ENCODE data around the gene ARID1B. TPM values are rescaled to one million over a fixed set of nuclear protein-coding genes. Genes with fewer than 3 reads are reported as not detected.

The ARID1B gene
- total RNA-seq, 1 experiment from 2014 or later, result 60.3 TPM

DNA sequence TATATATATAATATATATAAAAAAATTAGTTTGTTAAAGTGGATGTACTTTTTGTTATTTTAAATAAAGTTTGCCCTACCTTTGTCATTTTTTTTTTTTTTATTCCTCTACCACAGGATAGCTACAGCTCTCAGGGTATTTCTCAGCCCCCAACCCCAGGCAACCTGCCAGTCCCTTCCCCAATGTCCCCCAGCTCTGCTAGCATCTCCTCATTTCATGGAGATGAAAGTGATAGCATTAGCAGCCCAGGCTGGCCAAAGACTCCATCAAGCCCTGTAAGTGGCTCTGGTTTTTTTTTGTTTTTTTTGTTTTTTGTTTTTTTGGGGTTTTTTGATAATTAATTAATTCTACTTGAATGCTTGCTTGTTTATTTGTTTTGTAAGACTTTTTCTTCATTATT is 397.6 kb downstream of the ARID1B start:
- H3K36me3 Mint-ChIP-seq, result no peaks in the 10 kb centered on the region
- no peaks in the 10 kb centered on the region for H3K27me3 Mint-ChIP-seq (ENCODE audit: low read depth)
- no peaks in the 10 kb centered on the region for H3K9me3 Mint-ChIP-seq
- DNase-seq (ENCODE audit: low spot score) (no peak), ATAC-seq (no peak)
- TF ChIP-seq ZNF263 (CRISPR knock-in tag; IDR thresholded peaks at IDR 0.05; ENCODE audit: low read depth) (no peak), ESRRA (CRISPR knock-in tag; IDR thresholded peaks at IDR 0.05; ENCODE audit: borderline replicate concordance) (no peak), TEAD4 (CRISPR knock-in tag; IDR thresholded peaks at IDR 0.05) (no peak), ZNF317 (CRISPR knock-in tag; IDR thresholded peaks at IDR 0.05; ENCODE audit: borderline replicate concordance, low read depth) (no peak), ZBTB21 (CRISPR knock-in tag; IDR thresholded peaks at IDR 0.05; ENCODE audit: borderline replicate concordance) (no peak), GTF2I (CRISPR knock-in tag; conservative IDR thresholded peaks at IDR 0.05) (no peak), RELA (CRISPR knock-in tag; IDR thresholded peaks at IDR 0.05; ENCODE audit: borderline replicate concordance) (no peak), NR2C2 (CRISPR knock-in tag; IDR thresholded peaks at IDR 0.05) (no peak), CBFB (CRISPR knock-in tag; IDR thresholded peaks at IDR 0.05; ENCODE audit: low read depth) (no peak)
- TF ChIP-seq, protein P1, sequence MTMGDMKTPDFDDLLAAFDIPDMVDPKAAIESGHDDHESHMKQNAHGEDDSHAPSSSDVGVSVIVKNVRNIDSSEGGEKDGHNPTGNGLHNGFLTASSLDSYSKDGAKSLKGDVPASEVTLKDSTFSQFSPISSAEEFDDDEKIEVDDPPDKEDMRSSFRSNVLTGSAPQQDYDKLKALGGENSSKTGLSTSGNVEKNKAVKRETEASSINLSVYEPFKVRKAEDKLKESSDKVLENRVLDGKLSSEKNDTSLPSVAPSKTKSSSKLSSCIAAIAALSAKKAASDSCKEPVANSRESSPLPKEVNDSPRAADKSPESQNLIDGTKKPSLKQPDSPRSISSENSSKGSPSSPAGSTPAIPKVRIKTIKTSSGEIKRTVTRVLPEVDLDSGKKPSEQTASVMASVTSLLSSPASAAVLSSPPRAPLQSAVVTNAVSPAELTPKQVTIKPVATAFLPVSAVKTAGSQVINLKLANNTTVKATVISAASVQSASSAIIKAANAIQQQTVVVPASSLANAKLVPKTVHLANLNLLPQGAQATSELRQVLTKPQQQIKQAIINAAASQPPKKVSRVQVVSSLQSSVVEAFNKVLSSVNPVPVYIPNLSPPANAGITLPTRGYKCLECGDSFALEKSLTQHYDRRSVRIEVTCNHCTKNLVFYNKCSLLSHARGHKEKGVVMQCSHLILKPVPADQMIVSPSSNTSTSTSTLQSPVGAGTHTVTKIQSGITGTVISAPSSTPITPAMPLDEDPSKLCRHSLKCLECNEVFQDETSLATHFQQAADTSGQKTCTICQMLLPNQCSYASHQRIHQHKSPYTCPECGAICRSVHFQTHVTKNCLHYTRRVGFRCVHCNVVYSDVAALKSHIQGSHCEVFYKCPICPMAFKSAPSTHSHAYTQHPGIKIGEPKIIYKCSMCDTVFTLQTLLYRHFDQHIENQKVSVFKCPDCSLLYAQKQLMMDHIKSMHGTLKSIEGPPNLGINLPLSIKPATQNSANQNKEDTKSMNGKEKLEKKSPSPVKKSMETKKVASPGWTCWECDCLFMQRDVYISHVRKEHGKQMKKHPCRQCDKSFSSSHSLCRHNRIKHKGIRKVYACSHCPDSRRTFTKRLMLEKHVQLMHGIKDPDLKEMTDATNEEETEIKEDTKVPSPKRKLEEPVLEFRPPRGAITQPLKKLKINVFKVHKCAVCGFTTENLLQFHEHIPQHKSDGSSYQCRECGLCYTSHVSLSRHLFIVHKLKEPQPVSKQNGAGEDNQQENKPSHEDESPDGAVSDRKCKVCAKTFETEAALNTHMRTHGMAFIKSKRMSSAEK (CRISPR knock-in tag; IDR thresholded peaks at IDR 0.05; ENCODE audit: borderline replicate concordance), result no peak
- TF ChIP-seq, protein P2, sequence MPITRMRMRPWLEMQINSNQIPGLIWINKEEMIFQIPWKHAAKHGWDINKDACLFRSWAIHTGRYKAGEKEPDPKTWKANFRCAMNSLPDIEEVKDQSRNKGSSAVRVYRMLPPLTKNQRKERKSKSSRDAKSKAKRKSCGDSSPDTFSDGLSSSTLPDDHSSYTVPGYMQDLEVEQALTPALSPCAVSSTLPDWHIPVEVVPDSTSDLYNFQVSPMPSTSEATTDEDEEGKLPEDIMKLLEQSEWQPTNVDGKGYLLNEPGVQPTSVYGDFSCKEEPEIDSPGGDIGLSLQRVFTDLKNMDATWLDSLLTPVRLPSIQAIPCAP (CRISPR knock-in tag; IDR thresholded peaks at IDR 0.05), result no peak
- TF ChIP-seq, protein P3, sequence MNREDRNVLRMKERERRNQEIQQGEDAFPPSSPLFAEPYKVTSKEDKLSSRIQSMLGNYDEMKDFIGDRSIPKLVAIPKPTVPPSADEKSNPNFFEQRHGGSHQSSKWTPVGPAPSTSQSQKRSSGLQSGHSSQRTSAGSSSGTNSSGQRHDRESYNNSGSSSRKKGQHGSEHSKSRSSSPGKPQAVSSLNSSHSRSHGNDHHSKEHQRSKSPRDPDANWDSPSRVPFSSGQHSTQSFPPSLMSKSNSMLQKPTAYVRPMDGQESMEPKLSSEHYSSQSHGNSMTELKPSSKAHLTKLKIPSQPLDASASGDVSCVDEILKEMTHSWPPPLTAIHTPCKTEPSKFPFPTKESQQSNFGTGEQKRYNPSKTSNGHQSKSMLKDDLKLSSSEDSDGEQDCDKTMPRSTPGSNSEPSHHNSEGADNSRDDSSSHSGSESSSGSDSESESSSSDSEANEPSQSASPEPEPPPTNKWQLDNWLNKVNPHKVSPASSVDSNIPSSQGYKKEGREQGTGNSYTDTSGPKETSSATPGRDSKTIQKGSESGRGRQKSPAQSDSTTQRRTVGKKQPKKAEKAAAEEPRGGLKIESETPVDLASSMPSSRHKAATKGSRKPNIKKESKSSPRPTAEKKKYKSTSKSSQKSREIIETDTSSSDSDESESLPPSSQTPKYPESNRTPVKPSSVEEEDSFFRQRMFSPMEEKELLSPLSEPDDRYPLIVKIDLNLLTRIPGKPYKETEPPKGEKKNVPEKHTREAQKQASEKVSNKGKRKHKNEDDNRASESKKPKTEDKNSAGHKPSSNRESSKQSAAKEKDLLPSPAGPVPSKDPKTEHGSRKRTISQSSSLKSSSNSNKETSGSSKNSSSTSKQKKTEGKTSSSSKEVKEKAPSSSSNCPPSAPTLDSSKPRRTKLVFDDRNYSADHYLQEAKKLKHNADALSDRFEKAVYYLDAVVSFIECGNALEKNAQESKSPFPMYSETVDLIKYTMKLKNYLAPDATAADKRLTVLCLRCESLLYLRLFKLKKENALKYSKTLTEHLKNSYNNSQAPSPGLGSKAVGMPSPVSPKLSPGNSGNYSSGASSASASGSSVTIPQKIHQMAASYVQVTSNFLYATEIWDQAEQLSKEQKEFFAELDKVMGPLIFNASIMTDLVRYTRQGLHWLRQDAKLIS (CRISPR knock-in tag; IDR thresholded peaks at IDR 0.05; ENCODE audit: borderline replicate concordance), result no peak
- TF ChIP-seq, protein P4, sequence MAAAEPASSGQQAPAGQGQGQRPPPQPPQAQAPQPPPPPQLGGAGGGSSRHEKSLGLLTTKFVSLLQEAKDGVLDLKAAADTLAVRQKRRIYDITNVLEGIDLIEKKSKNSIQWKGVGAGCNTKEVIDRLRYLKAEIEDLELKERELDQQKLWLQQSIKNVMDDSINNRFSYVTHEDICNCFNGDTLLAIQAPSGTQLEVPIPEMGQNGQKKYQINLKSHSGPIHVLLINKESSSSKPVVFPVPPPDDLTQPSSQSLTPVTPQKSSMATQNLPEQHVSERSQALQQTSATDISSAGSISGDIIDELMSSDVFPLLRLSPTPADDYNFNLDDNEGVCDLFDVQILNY (CRISPR knock-in tag; IDR thresholded peaks at IDR 0.05), result no peak
- TF ChIP-seq, protein P5, sequence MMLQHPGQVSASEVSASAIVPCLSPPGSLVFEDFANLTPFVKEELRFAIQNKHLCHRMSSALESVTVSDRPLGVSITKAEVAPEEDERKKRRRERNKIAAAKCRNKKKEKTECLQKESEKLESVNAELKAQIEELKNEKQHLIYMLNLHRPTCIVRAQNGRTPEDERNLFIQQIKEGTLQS (CRISPR knock-in tag; conservative IDR thresholded peaks at IDR 0.05), result no peak
- peaks cover 21% of the 10 kb centered on the region for H3K4me1 Mint-ChIP-seq
- H3K4me3 Mint-ChIP-seq, result no peak overlapping the region
- POLR2A ChIA-PET, result no interaction called here
- CTCF ChIA-PET, result interaction anchor here (1.2 kb wide), 1 partner anchor 9 kb away, joined by 6 read pairs; no protein-coding TSS in a partner anchor
- H3K27ac Mint-ChIP-seq, result no peak overlapping the region; the same call in 1 of the 2 replicates

DNA sequence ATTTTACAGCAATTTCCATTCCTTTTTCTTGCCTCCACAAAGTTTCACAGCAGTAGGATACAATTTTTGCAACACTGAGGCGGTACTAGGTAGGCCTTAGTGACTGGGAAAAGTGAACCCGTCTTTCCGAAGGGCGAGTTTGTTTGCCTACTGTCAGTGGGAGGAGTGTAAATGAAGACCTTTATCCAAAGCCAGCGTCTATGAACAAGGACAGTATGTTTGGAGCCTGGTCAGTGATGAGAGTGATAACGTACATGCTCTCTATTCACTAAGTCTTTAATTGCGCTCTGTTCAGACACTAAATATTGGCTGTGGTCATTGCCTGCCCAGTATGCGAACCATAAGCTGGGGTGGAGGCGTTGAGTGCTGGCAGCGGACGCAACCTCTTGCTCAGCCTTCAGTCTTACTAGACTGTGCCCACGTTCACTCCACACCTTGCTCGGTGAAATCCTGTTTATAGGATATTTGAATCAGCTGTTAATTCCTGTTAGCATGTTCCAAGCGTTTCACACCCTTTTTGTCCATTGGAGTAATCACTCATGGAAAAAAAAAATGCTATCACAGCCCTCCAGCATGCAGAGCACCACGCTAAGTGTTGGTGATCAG is 400.7 kb downstream of the ARID1B start:
- Mint-ChIP-seq H3K36me3 (no peaks in the 10 kb centered on the region; the same call in 1 of the 2 replicates), H3K4me3 (no peak overlapping the region), H3K27ac (0 out of 2 replicates have a peak overlapping the region, but pooled peaks have one; percentile 41), H3K27me3 (ENCODE audit: low read depth) (no peaks in the 10 kb centered on the region), H3K9me3 (no peaks in the 10 kb centered on the region), H3K4me1 (peaks cover 3% of the 10 kb centered on the region)
- DNase-seq (ENCODE audit: low spot score) (no peak), ATAC-seq (no peak)
- POLR2A ChIA-PET, result no interaction called here
- CTCF ChIA-PET, result no interaction called here
- TF ChIP-seq ZNF317 (CRISPR knock-in tag; IDR thresholded peaks at IDR 0.05; ENCODE audit: borderline replicate concordance, low read depth), result no peak
- TF ChIP-seq, protein P6, sequence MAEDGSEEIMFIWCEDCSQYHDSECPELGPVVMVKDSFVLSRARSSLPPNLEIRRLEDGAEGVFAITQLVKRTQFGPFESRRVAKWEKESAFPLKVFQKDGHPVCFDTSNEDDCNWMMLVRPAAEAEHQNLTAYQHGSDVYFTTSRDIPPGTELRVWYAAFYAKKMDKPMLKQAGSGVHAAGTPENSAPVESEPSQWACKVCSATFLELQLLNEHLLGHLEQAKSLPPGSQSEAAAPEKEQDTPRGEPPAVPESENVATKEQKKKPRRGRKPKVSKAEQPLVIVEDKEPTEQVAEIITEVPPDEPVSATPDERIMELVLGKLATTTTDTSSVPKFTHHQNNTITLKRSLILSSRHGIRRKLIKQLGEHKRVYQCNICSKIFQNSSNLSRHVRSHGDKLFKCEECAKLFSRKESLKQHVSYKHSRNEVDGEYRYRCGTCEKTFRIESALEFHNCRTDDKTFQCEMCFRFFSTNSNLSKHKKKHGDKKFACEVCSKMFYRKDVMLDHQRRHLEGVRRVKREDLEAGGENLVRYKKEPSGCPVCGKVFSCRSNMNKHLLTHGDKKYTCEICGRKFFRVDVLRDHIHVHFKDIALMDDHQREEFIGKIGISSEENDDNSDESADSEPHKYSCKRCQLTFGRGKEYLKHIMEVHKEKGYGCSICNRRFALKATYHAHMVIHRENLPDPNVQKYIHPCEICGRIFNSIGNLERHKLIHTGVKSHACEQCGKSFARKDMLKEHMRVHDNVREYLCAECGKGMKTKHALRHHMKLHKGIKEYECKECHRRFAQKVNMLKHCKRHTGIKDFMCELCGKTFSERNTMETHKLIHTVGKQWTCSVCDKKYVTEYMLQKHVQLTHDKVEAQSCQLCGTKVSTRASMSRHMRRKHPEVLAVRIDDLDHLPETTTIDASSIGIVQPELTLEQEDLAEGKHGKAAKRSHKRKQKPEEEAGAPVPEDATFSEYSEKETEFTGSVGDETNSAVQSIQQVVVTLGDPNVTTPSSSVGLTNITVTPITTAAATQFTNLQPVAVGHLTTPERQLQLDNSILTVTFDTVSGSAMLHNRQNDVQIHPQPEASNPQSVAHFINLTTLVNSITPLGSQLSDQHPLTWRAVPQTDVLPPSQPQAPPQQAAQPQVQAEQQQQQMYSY (CRISPR knock-in tag; IDR thresholded peaks at IDR 0.05), result no peak
- TF ChIP-seq, protein P7, sequence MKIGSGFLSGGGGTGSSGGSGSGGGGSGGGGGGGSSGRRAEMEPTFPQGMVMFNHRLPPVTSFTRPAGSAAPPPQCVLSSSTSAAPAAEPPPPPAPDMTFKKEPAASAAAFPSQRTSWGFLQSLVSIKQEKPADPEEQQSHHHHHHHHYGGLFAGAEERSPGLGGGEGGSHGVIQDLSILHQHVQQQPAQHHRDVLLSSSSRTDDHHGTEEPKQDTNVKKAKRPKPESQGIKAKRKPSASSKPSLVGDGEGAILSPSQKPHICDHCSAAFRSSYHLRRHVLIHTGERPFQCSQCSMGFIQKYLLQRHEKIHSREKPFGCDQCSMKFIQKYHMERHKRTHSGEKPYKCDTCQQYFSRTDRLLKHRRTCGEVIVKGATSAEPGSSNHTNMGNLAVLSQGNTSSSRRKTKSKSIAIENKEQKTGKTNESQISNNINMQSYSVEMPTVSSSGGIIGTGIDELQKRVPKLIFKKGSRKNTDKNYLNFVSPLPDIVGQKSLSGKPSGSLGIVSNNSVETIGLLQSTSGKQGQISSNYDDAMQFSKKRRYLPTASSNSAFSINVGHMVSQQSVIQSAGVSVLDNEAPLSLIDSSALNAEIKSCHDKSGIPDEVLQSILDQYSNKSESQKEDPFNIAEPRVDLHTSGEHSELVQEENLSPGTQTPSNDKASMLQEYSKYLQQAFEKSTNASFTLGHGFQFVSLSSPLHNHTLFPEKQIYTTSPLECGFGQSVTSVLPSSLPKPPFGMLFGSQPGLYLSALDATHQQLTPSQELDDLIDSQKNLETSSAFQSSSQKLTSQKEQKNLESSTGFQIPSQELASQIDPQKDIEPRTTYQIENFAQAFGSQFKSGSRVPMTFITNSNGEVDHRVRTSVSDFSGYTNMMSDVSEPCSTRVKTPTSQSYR (CRISPR knock-in tag; IDR thresholded peaks at IDR 0.05), result no peak
